SK-N-MC (cell line): ENCODE results near the gene FNDC3B.

Experiments
- EZH2 ChIP-seq: fragments of 200-600 bp; sonication (generic); IDR thresholded peaks from one replicate; pipeline ENCODE4 v1.6.1; 2017; ENCODE audit warnings: antibody characterized with exemption
- FOXP2 ChIP-seq: optimal IDR thresholded peaks from 2 replicates; pipeline ENCODE3; 2011; ENCODE audit warnings: mild to moderate bottlenecking, moderate library complexity; ENCODE audit not compliant: insufficient read depth; ENCODE audit errors: extremely low read length, control extremely low read depth
- POLR2AphosphoS5 ChIP-seq: IDR thresholded peaks from 2 replicates; pipeline ENCODE4 v1.6.1; 2012; ENCODE audit warnings: mild to moderate bottlenecking, low read depth, low read length, borderline replicate concordance

DNA sequence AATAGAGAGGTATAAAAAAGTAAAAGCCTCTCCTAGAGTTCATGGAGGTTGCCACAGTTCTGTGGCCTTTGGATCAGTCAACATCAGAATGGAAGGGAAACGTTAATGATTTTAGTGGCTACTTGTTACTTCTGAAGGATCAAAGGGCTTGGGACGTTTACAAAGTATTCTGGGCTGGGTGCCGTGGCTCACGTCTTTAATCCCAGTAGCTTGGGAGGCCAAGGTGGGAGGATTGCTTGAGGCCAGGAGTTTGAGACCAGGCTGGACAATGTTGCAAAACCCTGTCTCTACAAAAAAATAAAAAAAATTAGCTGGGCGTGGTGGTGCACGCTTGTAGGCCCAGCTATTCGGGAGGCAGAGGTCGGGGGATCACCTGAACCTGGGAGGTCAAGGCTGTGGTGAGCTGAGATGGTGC is 44.6 kb downstream of the FNDC3B start:
- no peak for TF ChIP-seq POLR2AphosphoS5
- no peak for TF ChIP-seq FOXP2
- no peak for TF ChIP-seq EZH2
